ENCODE results near the gene OLFML2B. TPM values are rescaled to one million over a fixed set of nuclear protein-coding genes. Genes with fewer than 3 reads are reported as not detected.

OLFML2B gene
- total and polyA plus RNA-seq, 4 donors = 3.0 to 52.2 (median 11.7) TPM

DNA sequence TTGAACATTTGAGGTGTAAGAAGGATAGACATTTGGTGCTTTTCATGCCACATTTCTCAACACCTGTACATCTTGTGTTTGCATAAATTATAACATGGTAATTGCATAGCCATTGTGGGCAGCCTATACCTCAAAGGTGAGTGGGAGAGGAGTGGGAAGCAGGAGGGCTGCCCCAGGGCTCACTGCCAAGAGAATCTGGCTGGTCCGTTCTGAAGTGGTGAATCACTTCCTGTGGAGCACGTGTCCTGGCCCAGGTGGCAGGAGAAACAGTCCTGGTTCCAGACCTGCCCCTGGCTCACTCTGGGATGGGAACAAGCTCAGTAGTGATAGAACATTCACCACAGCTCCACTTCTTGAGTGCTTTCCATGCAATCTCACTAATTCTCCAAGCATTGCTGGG, 11.6 kb upstream of the OLFML2B start:
- ATAC-seq (ENCODE audit: insufficient read depth, low FRiP score) (no peak), DNase-seq (peak in 1 of 3 donors; percentile 5)
- no peaks in the 10 kb centered on the region for H3K4me1 ChIP-seq (ENCODE audit: control insufficient read depth in 5 of 5, insufficient read depth in 5 of 5, low read length in 5 of 5)
- H3K9me3 ChIP-seq (ENCODE audit: control insufficient read depth in 4 of 4, insufficient read depth in 3 of 4, low read length in 3 of 4) = peaks cover 0 to 2% (median 0%) of the 10 kb centered on the region in 4 donors
- no peaks in the 10 kb centered on the region for H3K36me3 ChIP-seq (ENCODE audit: control insufficient read depth in 4 of 4, insufficient read depth in 4 of 4, low read length in 4 of 4)
- no peak overlapping the region for H3K4me3 ChIP-seq
- TF ChIP-seq, protein P1, sequence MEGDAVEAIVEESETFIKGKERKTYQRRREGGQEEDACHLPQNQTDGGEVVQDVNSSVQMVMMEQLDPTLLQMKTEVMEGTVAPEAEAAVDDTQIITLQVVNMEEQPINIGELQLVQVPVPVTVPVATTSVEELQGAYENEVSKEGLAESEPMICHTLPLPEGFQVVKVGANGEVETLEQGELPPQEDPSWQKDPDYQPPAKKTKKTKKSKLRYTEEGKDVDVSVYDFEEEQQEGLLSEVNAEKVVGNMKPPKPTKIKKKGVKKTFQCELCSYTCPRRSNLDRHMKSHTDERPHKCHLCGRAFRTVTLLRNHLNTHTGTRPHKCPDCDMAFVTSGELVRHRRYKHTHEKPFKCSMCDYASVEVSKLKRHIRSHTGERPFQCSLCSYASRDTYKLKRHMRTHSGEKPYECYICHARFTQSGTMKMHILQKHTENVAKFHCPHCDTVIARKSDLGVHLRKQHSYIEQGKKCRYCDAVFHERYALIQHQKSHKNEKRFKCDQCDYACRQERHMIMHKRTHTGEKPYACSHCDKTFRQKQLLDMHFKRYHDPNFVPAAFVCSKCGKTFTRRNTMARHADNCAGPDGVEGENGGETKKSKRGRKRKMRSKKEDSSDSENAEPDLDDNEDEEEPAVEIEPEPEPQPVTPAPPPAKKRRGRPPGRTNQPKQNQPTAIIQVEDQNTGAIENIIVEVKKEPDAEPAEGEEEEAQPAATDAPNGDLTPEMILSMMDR (IDR thresholded peaks at IDR 0.05; ENCODE audit: control extremely low read depth, extremely low read depth) = no peak
- peaks cover 0 to 11% (median 0%) of the 10 kb centered on the region in 3 donors for H3K27me3 ChIP-seq (ENCODE audit: control insufficient read depth in 3 of 3, insufficient read depth in 3 of 3, low read length in 2 of 3)
- H3K9ac ChIP-seq (ENCODE audit: insufficient read depth in 1 of 2, low read length in 2 of 2) = no peak overlapping the region
- H3K27ac ChIP-seq (ENCODE audit: low read depth in 1 of 2, low read length in 1 of 2) = no peak overlapping the region
- WGBS, 2 donors = 12 to 30% methylated on average over 2 of the region's 2 CpGs

GRCh38 chr1:162033428-162033827, 9.8 kb upstream of the OLFML2B start:
- no peak for DNase-seq
- H3K4me3 ChIP-seq = no peak overlapping the region
- no peaks in the 10 kb centered on the region for H3K36me3 ChIP-seq (ENCODE audit: control insufficient read depth in 4 of 4, insufficient read depth in 4 of 4, low read length in 4 of 4)
- H3K27ac ChIP-seq (ENCODE audit: low read depth in 1 of 2, low read length in 1 of 2) = no peak overlapping the region
- H3K9ac ChIP-seq (ENCODE audit: insufficient read depth in 1 of 2, low read length in 2 of 2) = no peak overlapping the region
- TF ChIP-seq, protein P1 (IDR thresholded peaks at IDR 0.05; ENCODE audit: control extremely low read depth, extremely low read depth) = no peak
- H3K9me3 ChIP-seq (ENCODE audit: control insufficient read depth in 4 of 4, insufficient read depth in 3 of 4, low read length in 3 of 4) = peaks cover 0 to 2% (median 0%) of the 10 kb centered on the region in 4 donors
- peaks cover 0 to 12% (median 3%) of the 10 kb centered on the region in 3 donors for H3K27me3 ChIP-seq (ENCODE audit: control insufficient read depth in 3 of 3, insufficient read depth in 3 of 3, low read length in 2 of 3)
- 72 to 81% methylated on average over 6 of the region's 6 CpGs for WGBS, 2 donors
- no peaks in the 10 kb centered on the region for H3K4me1 ChIP-seq (ENCODE audit: control insufficient read depth in 5 of 5, insufficient read depth in 5 of 5, low read length in 5 of 5)
- ATAC-seq (ENCODE audit: insufficient read depth, low FRiP score) = no peak

DNA sequence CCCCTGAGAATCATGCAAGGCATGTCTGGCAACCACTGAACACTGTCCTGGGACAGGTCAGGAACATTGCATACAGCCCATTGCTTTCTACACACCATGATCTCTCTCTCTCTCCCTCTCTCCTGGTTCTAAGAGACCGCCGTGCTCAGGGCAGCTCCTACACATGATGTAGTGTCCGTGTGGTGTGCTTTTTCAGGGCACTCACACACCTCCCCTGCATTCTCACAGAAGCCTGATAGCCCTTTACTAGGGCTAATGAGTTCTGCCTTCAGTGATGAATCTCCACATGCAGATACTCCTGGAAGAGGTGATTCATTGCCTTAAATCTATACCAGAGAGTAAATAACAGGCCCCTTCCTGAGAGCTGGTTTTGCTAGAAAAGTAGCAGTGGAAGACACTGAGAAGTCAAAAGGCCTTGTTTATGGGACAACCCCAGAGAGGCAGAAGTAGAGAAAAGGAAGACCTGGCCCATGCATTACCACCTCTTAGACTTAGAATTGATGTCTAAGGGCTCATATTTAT, 7.2 kb upstream of the OLFML2B start:
- Histone ChIP-seq H3K27ac (ENCODE audit: low read depth in 1 of 2, low read length in 1 of 2) (no peak overlapping the region), H3K27me3 (ENCODE audit: control insufficient read depth in 3 of 3, insufficient read depth in 3 of 3, low read length in 2 of 3) (peaks cover 0 to 18% (median 14%) of the 10 kb centered on the region in 3 donors), H3K9ac (ENCODE audit: insufficient read depth in 1 of 2, low read length in 2 of 2) (no peak overlapping the region), H3K9me3 (ENCODE audit: control insufficient read depth in 4 of 4, insufficient read depth in 3 of 4, low read length in 3 of 4) (peaks cover 0 to 3% (median under 1%) of the 10 kb centered on the region in 4 donors), H3K36me3 (ENCODE audit: control insufficient read depth in 4 of 4, insufficient read depth in 4 of 4, low read length in 4 of 4) (no peaks in the 10 kb centered on the region), H3K4me1 (ENCODE audit: control insufficient read depth in 5 of 5, insufficient read depth in 5 of 5, low read length in 5 of 5) (no peaks in the 10 kb centered on the region), H3K4me3 (no peak overlapping the region)
- ATAC-seq (ENCODE audit: insufficient read depth, low FRiP score) (no peak), DNase-seq (no peak)
- TF ChIP-seq, protein P1 (IDR thresholded peaks at IDR 0.05; ENCODE audit: control extremely low read depth, extremely low read depth) = no peak
- WGBS, 2 donors = 93 to 95% methylated on average over 3 of the region's 3 CpGs

- no peaks in the 10 kb centered on the region for H3K36me3 ChIP-seq (ENCODE audit: control insufficient read depth in 4 of 4, insufficient read depth in 4 of 4, low read length in 4 of 4)
- peaks cover 0 to 3% (median 0%) of the 10 kb centered on the region in 4 donors for H3K9me3 ChIP-seq (ENCODE audit: control insufficient read depth in 4 of 4, insufficient read depth in 3 of 4, low read length in 3 of 4)
- no peak overlapping the region for H3K9ac ChIP-seq (ENCODE audit: insufficient read depth in 1 of 2, low read length in 2 of 2)
- peaks cover 0 to 28% (median 24%) of the 10 kb centered on the region in 3 donors for H3K27me3 ChIP-seq (ENCODE audit: control insufficient read depth in 3 of 3, insufficient read depth in 3 of 3, low read length in 2 of 3)
- no peak for DNase-seq
- no peak overlapping the region for H3K4me3 ChIP-seq
- TF ChIP-seq, protein P1 (IDR thresholded peaks at IDR 0.05; ENCODE audit: control extremely low read depth, extremely low read depth) = no peak
- 51 to 54% methylated on average over 4 of the region's 4 CpGs for WGBS, 2 donors
- ATAC-seq (ENCODE audit: insufficient read depth, low FRiP score) = no peak
- peaks cover 0 to under 1% (median 0%) of the 10 kb centered on the region in 5 donors for H3K4me1 ChIP-seq (ENCODE audit: control insufficient read depth in 5 of 5, insufficient read depth in 5 of 5, low read length in 5 of 5)
- H3K27ac ChIP-seq (ENCODE audit: low read depth in 1 of 2, low read length in 1 of 2) = no peak overlapping the region
Observed at GRCh38 chr1:162029157-162029556, 5.5 kb upstream of the OLFML2B start.
